NCI-H1417 (cell line): Measurements from ENCODE around the gene CHRD.
"Not testable (repeated sequence)": the region's sequence is repeated elsewhere in the genome, so short reads cannot be mapped to it uniquely, and the experiment has no call there.

Source experiments
- DNase-seq, 3 experiments: peaks; one replicate each; lab custom pipeline; 2025; lab: John Stamatoyannopoulos, UW

Gene CHRD

GRCh38 chr3:184414418-184415202 is 34.8 kb downstream of the CHRD start:
- no peak for DNase-seq

- no peak for DNase-seq
Measured at GRCh38 chr3:184415203-184415490, 35.3 kb downstream of the CHRD start.

GRCh38 chr3:184417619-184418327 is 37.9 kb downstream of the CHRD start:
- peak; percentile 54 to 73 (median 70) for DNase-seq

- no peak for DNase-seq
Measured at GRCh38 chr3:184419171-184419570, 39.3 kb downstream of the CHRD start.

GRCh38 chr3:184423561-184423960 is 43.7 kb downstream of the CHRD start:
- DNase-seq = no peak

- no peak for DNase-seq
Measured at GRCh38 chr3:184426691-184427141, 46.9 kb downstream of the CHRD start.

GRCh38 chr3:184428561-184429175 is 48.8 kb downstream of the CHRD start:
- DNase-seq = peak in 1 of 3 experiments; percentile 25

GRCh38 chr3:184429786-184430185 is 49.9 kb downstream of the CHRD start:
- no peak for DNase-seq

GRCh38 chr3:184430940-184431339 is 51.1 kb downstream of the CHRD start:
- DNase-seq = no peak

GRCh38 chr3:184433178-184433577 is 53.3 kb downstream of the CHRD start:
- not testable (repeated sequence) for DNase-seq

- no peak for DNase-seq
Measured at GRCh38 chr3:184439096-184439495, 59.2 kb downstream of the CHRD start.
